Nephron progenitor cell (in vitro differentiated cells): ENCODE measurements around the gene B3GAT1.

Source experiments
- DNase-seq: peaks from one replicate; pipeline ENCODE4 v3.0.0; 2021
- H3K27ac Mint-ChIP-seq: 2 replicates; pipeline ENCODE4 v1.8.0; 2021; ENCODE audit warnings: mild to moderate bottlenecking, moderate library complexity, mixed read lengths
- H3K27me3 Mint-ChIP-seq: 2 replicates; pipeline ENCODE4 v1.8.0; 2021; ENCODE audit warnings: mild to moderate bottlenecking, low read depth, mixed read lengths; ENCODE audit not compliant: poor library complexity
- H3K36me3 Mint-ChIP-seq: 2 replicates; pipeline ENCODE4 v1.8.0; 2021; ENCODE audit warnings: low read depth, mixed read lengths
- H3K4me1 Mint-ChIP-seq: 2 replicates; pipeline ENCODE4 v1.8.0; 2021; ENCODE audit warnings: mixed read lengths
- H3K4me3 Mint-ChIP-seq: 2 replicates; pipeline ENCODE4 v1.8.0; 2021; ENCODE audit warnings: mild to moderate bottlenecking, moderate library complexity, mixed read lengths
- H3K9me3 Mint-ChIP-seq: 2 replicates; pipeline ENCODE4 v1.8.0; 2021; ENCODE audit warnings: mild to moderate bottlenecking, moderate library complexity, mixed read lengths
- TF ChIP-seq, protein P1 (sequence below): fragments of 200-600 bp; sonication (generic); IDR thresholded peaks from 2 replicates; pipeline ENCODE4 v1.5.0; 2021; ENCODE audit warnings: antibody characterized with exemption

Gene B3GAT1

GRCh38 chr11:134398079-134398444 is 14.0 kb downstream of the B3GAT1 start:
- no peaks in the 10 kb centered on the region for H3K36me3 Mint-ChIP-seq
- peaks cover 8% of the 10 kb centered on the region for H3K9me3 Mint-ChIP-seq
- DNase-seq = no peak
- peaks cover 19% of the 10 kb centered on the region for H3K27me3 Mint-ChIP-seq
- H3K4me3 Mint-ChIP-seq = no peak overlapping the region
- H3K27ac Mint-ChIP-seq = no peak overlapping the region
- TF ChIP-seq, protein P1, sequence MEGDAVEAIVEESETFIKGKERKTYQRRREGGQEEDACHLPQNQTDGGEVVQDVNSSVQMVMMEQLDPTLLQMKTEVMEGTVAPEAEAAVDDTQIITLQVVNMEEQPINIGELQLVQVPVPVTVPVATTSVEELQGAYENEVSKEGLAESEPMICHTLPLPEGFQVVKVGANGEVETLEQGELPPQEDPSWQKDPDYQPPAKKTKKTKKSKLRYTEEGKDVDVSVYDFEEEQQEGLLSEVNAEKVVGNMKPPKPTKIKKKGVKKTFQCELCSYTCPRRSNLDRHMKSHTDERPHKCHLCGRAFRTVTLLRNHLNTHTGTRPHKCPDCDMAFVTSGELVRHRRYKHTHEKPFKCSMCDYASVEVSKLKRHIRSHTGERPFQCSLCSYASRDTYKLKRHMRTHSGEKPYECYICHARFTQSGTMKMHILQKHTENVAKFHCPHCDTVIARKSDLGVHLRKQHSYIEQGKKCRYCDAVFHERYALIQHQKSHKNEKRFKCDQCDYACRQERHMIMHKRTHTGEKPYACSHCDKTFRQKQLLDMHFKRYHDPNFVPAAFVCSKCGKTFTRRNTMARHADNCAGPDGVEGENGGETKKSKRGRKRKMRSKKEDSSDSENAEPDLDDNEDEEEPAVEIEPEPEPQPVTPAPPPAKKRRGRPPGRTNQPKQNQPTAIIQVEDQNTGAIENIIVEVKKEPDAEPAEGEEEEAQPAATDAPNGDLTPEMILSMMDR = no peak
- H3K4me1 Mint-ChIP-seq = no peaks in the 10 kb centered on the region

- DNase-seq = no peak
- Mint-ChIP-seq H3K4me1 (no peaks in the 10 kb centered on the region), H3K36me3 (no peaks in the 10 kb centered on the region), H3K27ac (no peak overlapping the region), H3K9me3 (peaks cover 8% of the 10 kb centered on the region), H3K27me3 (peaks cover 16% of the 10 kb centered on the region), H3K4me3 (no peak overlapping the region)
- TF ChIP-seq, protein P1 = no peak
Observed at GRCh38 chr11:134397304-134398078, 14.6 kb downstream of the B3GAT1 start.

GRCh38 chr11:134395002-134395401 is 17.0 kb downstream of the B3GAT1 start:
- Mint-ChIP-seq H3K36me3 (no peaks in the 10 kb centered on the region), H3K4me1 (no peaks in the 10 kb centered on the region), H3K27ac (no peak overlapping the region), H3K4me3 (no peak overlapping the region), H3K9me3 (no peaks in the 10 kb centered on the region), H3K27me3 (no peaks in the 10 kb centered on the region)
- DNase-seq = no peak
- TF ChIP-seq, protein P1 = no peak

- no peak for DNase-seq
- Mint-ChIP-seq H3K27ac (no peak overlapping the region), H3K36me3 (no peaks in the 10 kb centered on the region), H3K27me3 (no peaks in the 10 kb centered on the region), H3K9me3 (no peaks in the 10 kb centered on the region), H3K4me3 (no peak overlapping the region), H3K4me1 (no peaks in the 10 kb centered on the region)
- TF ChIP-seq, protein P1 = no peak
Observed at GRCh38 chr11:134394311-134394710, 17.7 kb downstream of the B3GAT1 start.

- no peak overlapping the region for H3K4me3 Mint-ChIP-seq
- no peaks in the 10 kb centered on the region for H3K36me3 Mint-ChIP-seq
- peak; percentile 44 for DNase-seq
- no peaks in the 10 kb centered on the region for H3K4me1 Mint-ChIP-seq
- no peaks in the 10 kb centered on the region for H3K27me3 Mint-ChIP-seq
- TF ChIP-seq, protein P1 = peak; percentile 32
- no peaks in the 10 kb centered on the region for H3K9me3 Mint-ChIP-seq
- no peak overlapping the region for H3K27ac Mint-ChIP-seq
Observed at GRCh38 chr11:134393638-134394037, 18.4 kb downstream of the B3GAT1 start.

DNA sequence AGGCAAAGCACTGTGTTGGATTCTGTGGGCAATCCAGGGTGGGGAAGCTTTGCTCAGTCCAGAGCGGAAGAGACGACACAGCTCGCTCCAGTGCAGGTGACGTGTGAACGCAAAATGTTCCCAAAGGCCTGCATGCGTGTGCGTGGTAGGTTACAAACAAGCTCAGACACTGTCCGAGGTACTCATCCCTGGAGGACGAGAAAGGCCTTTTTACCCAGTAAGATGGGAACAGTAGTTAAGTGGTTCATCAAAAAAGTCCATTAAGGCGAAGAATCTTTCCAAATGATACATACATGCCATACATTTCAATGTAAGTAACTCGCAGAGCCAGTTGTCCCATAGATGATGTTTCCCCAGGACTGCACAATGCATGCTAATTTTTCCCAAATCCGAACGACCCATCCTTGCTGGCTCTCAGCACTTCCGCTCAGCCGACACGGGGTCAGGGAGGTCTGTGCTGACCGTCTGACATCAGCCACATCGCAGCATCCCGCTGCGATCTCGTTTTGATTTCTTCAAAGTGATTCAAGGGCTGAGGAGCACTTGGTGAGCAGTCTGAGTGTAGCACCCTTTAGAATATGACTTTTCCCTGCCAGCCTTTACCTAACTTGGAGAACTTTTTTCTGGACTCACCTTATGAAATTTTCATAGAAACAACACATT is 19.0 kb downstream of the B3GAT1 start:
- Mint-ChIP-seq H3K4me3 (no peak overlapping the region), H3K27ac (no peak overlapping the region)

More for the DNA sequence above, 19.0 kb downstream of the B3GAT1 start:
- no peaks in the 10 kb centered on the region for H3K9me3 Mint-ChIP-seq
- TF ChIP-seq, protein P1 = no peak
- no peaks in the 10 kb centered on the region for H3K36me3 Mint-ChIP-seq
- DNase-seq = no peak
- H3K27me3 Mint-ChIP-seq = no peaks in the 10 kb centered on the region
- no peaks in the 10 kb centered on the region for H3K4me1 Mint-ChIP-seq
